SJCRH30 (cell line): Measurements from ENCODE around the gene GDE1. TPM values are rescaled to one million over a fixed set of nuclear protein-coding genes. Genes with fewer than 3 reads are reported as not detected.

Source experiments
- DNase-seq, 2 experiments: peaks; one replicate each; pipeline ENCODE4 v3.0.0-alpha.2; 2015 to 2020
- H3K27ac ChIP-seq: fragments of 250-450 bp; sonication (Bioruptor Pico); 2 replicates; pipeline ENCODE4 v1.5.1; 2020; ENCODE audit warnings: mild to moderate bottlenecking, moderate library complexity
- H3K27me3 ChIP-seq: fragments of 250-450 bp; sonication (Bioruptor Pico); 2 replicates; pipeline ENCODE4 v1.5.1; 2020; ENCODE audit warnings: mild to moderate bottlenecking, moderate library complexity
- H3K36me3 ChIP-seq: fragments of 250-450 bp; sonication (Bioruptor Pico); 2 replicates; pipeline ENCODE4 v1.5.1; 2020; ENCODE audit warnings: mild to moderate bottlenecking, moderate library complexity
- H3K4me1 ChIP-seq: fragments of 250-450 bp; sonication (Bioruptor Pico); 2 replicates; pipeline ENCODE4 v1.5.1; 2020; ENCODE audit warnings: mild to moderate bottlenecking, moderate library complexity
- H3K4me3 ChIP-seq: fragments of 250-450 bp; sonication (Bioruptor Pico); 2 replicates; pipeline ENCODE4 v1.5.1; 2020; ENCODE audit warnings: mild to moderate bottlenecking, moderate library complexity
- H3K9me3 ChIP-seq: fragments of 250-450 bp; sonication (Bioruptor Pico); replicated peaks from 2 replicates; pipeline ENCODE4 v1.5.1; 2020; ENCODE audit warnings: mild to moderate bottlenecking, moderate library complexity
- total RNA-seq: library from RNA; depleted of rRNA; stranded (reverse); fragments of >200 nt; shearing (Covaris generic); gene quantifications from 2 replicates; pipeline ENCODE4 v1.2.3, GENCODE V29; 2014

GDE1 gene
- total RNA-seq, 1 experiment from 2014 or later: 45.3 TPM

DNA sequence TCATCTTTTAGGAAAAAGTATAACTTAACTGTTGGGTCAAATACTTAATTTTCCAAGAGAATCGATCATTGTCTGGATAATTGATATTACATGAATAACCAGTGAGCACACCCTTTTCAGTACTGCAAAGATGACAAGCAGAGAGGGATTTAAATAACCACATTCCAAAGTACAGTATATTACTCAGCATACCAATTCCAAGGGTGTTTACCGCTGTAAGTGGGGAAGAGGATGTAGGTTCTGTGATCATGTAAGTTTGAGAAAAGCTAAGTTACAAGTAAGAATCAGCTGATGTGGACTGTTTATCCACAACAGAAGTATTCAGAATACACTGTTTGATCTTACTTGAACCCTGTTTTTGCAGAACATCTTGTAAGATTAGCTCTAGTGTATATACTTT lies 6.1 kb downstream of the GDE1 start:
- H3K27me3 ChIP-seq: no peaks in the 10 kb centered on the region
- no peaks in the 10 kb centered on the region for H3K4me1 ChIP-seq
- H3K36me3 ChIP-seq: peaks cover 13% of the 10 kb centered on the region
- no peak overlapping the region for H3K4me3 ChIP-seq
- H3K27ac ChIP-seq: no peak overlapping the region
- no peaks in the 10 kb centered on the region for H3K9me3 ChIP-seq
- DNase-seq: no peak

DNA sequence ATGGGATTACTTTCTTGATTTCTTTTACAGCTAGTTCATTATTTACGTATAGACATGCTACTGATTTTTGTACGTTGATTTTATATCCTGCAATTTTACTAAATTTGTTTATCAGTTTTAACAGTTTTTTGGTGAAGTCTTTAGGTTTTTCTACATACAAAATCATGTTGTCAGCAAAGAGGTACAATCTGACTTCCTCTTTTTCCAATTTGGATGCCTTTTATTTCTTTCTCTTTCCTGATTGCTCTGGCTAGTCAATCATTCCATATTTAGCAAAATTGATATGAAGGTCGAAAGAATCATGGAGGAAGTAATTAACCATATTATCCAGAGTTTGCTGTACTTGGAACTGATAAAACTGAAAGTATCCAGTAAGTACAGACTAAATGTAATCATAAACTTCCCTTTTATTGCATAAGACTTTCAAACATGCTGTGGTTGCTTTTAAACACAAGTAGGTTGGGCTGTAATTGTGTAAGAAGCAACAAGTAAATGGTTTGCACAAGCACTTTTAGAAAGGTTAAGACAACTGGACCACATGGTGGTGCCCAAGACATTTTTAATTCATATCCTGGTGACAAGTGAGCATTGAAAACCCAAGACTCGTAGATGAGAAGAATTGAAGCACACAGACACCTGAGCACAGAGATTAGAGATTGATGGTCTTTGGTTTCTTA lies 8.4 kb downstream of the GDE1 start:
- Histone ChIP-seq H3K9me3 (no peaks in the 10 kb centered on the region), H3K4me3 (no peak overlapping the region), H3K27me3 (no peaks in the 10 kb centered on the region), H3K27ac (no peak overlapping the region), H3K4me1 (no peaks in the 10 kb centered on the region), H3K36me3 (peaks cover 21% of the 10 kb centered on the region)
- no peak for DNase-seq

DNA sequence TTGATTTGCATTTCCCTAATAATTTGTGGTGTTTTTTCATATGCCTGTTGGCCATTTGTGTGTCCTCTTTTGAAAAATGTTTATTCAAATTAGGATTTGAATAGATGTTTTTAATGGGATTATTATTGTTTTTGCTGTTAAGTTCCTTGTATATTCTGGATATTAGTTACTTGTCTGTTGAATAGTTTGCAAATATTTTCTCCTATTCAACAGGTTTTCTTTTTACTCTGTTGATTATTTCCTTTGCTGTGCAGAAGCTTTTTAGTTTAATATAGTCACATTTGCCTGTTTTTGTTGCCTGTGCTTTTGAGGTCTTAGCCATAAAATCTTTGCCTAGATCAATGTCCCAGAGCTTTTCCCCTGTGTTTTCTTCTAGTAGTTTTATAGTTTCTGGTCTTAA lies 9.6 kb downstream of the GDE1 start:
- Histone ChIP-seq H3K27ac (no peak overlapping the region), H3K27me3 (no peaks in the 10 kb centered on the region), H3K4me3 (no peak overlapping the region), H3K9me3 (no peaks in the 10 kb centered on the region), H3K36me3 (peaks cover 21% of the 10 kb centered on the region), H3K4me1 (no peaks in the 10 kb centered on the region)
- DNase-seq: no peak

DNA sequence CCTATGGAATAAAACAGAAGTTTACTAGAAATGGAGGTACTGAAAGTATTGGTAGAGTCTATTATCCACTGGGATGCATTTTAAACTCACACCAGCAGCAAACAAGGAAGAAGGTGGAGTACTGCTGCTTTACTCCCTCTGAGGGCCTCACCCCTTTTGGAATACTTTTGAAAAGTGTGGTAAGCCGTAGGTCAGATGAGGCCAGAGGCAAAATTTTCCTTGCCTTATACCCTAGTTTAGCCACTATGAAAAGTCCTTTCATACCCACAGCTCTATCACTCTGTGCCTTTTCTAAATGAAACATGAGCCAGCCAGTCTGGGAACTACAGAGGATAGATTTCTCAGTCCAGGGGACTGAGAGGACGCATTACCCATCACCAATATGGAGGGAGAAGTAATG lies 14.0 kb downstream of the GDE1 start:
- no peak overlapping the region for H3K4me3 ChIP-seq
- no peak overlapping the region for H3K27ac ChIP-seq
- no peaks in the 10 kb centered on the region for H3K27me3 ChIP-seq
- no peaks in the 10 kb centered on the region for H3K4me1 ChIP-seq
- DNase-seq: no peak
- no peaks in the 10 kb centered on the region for H3K9me3 ChIP-seq
- peaks cover 22% of the 10 kb centered on the region for H3K36me3 ChIP-seq

DNA sequence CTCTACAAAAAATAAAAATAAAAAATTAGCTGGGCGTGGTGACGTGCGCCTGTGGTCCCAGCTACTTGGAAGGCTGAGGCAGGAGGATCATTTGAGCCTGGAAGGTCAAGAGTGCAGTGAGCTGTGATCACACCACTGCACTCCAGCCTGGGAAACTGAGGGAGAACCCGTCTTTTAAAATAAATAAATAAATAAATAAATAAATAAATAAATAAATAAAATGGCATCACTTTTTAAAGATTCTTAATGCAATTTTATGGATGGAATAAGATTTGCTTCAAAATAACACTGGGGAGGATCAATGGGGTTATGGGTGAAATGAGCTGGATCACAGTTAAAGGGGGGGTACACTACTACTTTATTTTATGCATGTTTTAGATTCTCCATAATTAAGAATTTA lies 14.9 kb downstream of the GDE1 start:
- H3K27me3 ChIP-seq: no peaks in the 10 kb centered on the region
- no peaks in the 10 kb centered on the region for H3K9me3 ChIP-seq
- peaks cover 30% of the 10 kb centered on the region for H3K36me3 ChIP-seq
- H3K27ac ChIP-seq: no peak overlapping the region
- no peak for DNase-seq
- H3K4me3 ChIP-seq: no peak overlapping the region
- H3K4me1 ChIP-seq: no peaks in the 10 kb centered on the region

DNA sequence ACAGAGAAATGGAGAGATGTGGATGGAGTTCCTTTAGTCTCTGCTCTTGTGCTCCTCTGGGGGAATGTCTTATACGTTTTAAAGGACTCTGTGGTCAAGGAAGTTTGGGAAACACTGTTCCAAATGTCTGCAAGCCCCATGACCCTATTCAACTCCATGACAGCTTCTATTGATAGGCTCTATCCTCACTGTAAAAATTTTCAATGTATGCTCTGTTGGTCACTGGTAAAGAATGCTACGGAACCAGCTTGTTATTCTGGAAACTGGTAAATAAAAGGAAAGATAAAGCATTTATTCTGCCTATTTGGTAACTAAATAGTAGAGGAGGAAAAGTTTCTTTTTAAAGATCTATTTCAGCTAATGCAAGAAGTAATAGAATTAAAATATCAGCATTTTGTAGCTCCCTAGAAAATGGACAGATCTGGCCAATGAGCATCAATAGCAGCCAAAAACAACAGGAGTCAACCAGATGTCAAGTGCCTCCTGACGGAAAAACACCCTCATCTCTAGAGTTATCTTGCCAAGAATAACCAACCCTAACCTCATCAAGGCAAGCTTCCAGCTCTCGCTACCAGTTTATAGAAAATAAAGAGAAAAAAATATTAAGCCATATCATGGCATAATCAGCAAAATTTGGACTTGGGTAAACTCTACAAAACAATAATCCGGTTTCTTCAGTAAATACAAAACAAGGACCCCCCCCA lies 16.1 kb downstream of the GDE1 start:
- no peaks in the 10 kb centered on the region for H3K9me3 ChIP-seq
- H3K27me3 ChIP-seq: no peaks in the 10 kb centered on the region
- H3K27ac ChIP-seq: no peak overlapping the region
- peaks cover 33% of the 10 kb centered on the region for H3K36me3 ChIP-seq
- no peak overlapping the region for H3K4me3 ChIP-seq
- no peaks in the 10 kb centered on the region for H3K4me1 ChIP-seq
- DNase-seq: no peak

DNA sequence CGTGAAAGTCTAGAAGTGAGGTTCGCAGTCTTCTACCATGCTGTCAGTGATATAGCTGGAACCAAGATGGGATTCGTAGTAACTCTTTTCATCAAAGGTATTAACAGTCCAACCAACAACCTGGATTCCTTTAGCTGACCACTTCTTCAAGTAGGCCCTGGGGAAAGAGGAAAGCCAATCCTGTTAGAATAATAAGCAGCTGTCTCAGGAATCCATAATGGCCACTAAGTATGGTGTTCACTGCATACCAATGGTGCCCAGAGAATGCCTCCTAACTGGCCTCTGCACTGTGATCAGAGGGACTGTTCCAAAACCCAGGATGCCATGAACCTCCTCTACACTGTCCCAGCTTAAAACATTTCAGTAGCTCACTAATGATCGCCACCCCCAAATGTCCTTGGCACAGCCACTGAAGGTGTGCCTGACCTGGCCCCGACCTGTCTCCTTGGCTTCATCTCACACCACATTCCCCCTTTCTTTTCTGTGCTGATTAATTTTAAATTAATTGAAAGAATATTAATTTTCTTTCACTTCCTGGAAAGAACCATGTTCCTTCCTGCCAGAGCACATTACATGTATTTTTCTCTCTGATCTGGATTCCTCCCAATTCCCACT lies 18.3 kb downstream of the GDE1 start:
- Histone ChIP-seq H3K27me3 (no peaks in the 10 kb centered on the region), H3K36me3 (peaks cover 26% of the 10 kb centered on the region), H3K27ac (no peak overlapping the region)

DNA sequence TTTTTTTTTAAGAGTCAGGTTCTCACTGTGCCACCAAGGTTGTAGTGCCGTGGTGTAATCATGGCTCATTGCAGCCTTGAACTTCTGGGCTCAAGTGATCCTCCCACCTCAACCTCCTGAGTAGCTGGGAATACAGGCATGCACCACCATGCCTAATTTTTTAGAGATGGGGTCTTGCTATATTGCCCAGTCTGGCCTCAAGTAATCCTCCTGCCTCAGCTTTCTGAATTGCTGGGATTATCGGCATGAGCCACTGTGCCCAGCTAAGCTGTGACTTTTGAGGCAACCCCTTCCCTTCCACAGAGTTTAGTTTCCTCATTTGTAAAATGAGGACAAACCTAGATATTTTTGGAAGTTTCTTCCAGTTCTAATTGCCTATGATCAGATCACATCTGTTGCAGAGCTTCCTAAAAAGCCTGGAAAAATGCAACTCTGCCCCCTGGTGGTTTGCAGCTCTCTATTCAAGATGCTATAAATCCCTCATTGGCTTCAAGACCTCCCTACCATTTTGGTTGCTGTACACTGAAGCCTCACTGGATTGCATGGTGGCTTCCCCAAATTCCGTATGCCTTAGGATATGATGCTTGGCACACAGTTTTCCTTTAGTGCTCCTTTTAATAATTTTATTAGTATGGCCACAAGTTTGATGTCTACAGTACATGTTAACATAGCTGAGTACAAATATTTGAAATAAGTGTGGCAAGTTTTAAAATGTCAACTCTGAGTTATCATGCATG lies 19.3 kb downstream of the GDE1 start:
- DNase-seq: peak; percentile 67 to 82
- no peak overlapping the region for H3K27ac ChIP-seq
- no peaks in the 10 kb centered on the region for H3K9me3 ChIP-seq
- peaks cover 25% of the 10 kb centered on the region for H3K36me3 ChIP-seq
- no peak overlapping the region for H3K4me3 ChIP-seq
- no peaks in the 10 kb centered on the region for H3K27me3 ChIP-seq
- no peaks in the 10 kb centered on the region for H3K4me1 ChIP-seq

More for the DNA sequence above, 18.3 kb downstream of the GDE1 start:
- Histone ChIP-seq H3K4me3 (no peak overlapping the region), H3K9me3 (no peaks in the 10 kb centered on the region), H3K4me1 (no peaks in the 10 kb centered on the region)
- no peak for DNase-seq

DNA sequence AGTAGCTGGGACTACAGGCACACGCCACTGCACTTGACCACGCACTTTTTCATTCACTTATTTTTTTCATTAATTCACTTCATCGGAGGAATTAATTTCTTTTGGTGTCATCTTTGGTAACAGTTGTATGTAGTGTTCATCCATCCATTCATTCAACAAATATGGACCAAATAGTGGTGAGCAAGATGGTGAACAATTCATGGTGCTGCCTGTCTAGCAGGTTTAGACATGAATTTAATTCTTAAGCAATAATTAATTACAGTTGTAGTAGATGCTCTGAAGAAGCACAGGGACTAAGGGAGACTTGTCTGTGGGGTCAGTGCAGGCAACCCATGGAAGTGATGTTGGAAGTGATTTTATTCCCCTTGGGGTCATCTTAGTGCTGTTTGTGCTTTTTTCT lies 22.4 kb downstream of the GDE1 start:
- DNase-seq: no peak
- peaks cover 15% of the 10 kb centered on the region for H3K36me3 ChIP-seq
- H3K27ac ChIP-seq: no peak overlapping the region
- no peaks in the 10 kb centered on the region for H3K4me1 ChIP-seq
- no peak overlapping the region for H3K4me3 ChIP-seq
- no peaks in the 10 kb centered on the region for H3K27me3 ChIP-seq
- no peaks in the 10 kb centered on the region for H3K9me3 ChIP-seq

DNA sequence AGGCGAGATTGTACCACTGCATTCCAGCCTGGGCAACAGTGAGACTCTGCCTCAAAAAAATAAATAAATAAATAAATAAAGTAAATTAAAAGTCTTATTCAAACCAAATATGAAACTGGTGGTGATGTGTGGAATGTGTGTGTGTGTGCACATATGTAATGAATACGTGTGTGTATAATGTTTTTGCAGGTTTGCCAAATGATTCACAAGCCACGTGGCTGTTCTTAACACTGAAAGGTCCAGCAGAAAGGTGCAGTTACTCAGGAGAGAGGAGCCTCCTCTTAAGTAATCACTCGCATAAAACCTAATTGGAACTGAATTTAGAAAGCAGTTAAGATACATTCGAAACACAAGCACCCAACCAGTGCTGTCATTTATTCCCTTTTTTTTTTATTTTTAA lies 22.9 kb downstream of the GDE1 start:
- Histone ChIP-seq H3K36me3 (peaks cover 15% of the 10 kb centered on the region), H3K4me3 (no peak overlapping the region)
- DNase-seq: no peak

DNA sequence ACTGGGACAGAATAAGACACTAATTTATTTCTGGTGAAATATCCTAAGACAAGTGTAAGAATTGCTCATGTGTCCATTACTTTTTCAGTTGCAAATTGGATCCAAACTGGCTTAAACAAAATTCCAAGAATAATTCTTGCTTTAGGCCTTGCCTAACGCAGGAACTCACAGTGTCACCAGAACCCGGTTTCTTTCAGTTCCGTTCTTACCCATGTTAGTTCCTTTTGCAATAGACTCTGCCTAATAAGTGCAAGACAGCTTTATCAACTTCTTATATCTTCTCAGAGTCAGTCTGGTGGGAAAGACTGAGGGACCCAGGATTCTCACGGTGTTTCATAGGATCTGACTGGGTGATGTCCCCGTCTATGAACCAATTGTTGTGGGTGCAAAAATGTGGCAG lies 24.7 kb downstream of the GDE1 start:
- H3K27me3 ChIP-seq: no peaks in the 10 kb centered on the region
- DNase-seq: no peak
- no peaks in the 10 kb centered on the region for H3K4me1 ChIP-seq
- no peaks in the 10 kb centered on the region for H3K9me3 ChIP-seq
- no peak overlapping the region for H3K27ac ChIP-seq
- peaks cover 5% of the 10 kb centered on the region; the same call in 1 of the 2 replicates for H3K36me3 ChIP-seq
- no peak overlapping the region for H3K4me3 ChIP-seq

More for the DNA sequence above, 22.9 kb downstream of the GDE1 start:
- Histone ChIP-seq H3K4me1 (no peaks in the 10 kb centered on the region), H3K9me3 (no peaks in the 10 kb centered on the region), H3K27me3 (no peaks in the 10 kb centered on the region), H3K27ac (no peak overlapping the region)

DNA sequence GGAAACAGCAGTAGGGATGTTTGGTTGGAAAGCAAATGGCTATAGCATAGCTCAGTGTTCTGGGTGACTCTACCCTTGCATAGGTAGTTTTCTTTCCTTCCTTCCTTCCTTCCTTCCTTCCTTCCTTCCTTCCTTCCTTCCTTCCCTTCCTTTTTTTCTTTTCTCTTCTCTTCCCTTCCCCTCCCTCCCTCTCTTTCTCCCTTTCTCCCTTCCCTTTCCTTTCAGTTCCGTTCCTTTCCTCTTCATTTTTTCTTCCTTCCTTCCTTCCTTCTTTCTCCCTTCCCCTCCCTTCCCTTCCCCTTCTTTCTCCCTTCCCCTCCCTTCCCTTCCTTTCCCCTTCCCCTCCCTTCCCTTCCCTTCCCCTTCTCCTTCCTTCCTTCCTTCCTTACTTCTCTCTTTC lies 31.3 kb downstream of the GDE1 start:
- no peak for DNase-seq
- H3K36me3 ChIP-seq: no peaks in the 10 kb centered on the region
- no peaks in the 10 kb centered on the region for H3K27me3 ChIP-seq
- no peaks in the 10 kb centered on the region for H3K9me3 ChIP-seq
- no peak overlapping the region for H3K27ac ChIP-seq
- no peaks in the 10 kb centered on the region for H3K4me1 ChIP-seq
- no peak overlapping the region for H3K4me3 ChIP-seq

DNA sequence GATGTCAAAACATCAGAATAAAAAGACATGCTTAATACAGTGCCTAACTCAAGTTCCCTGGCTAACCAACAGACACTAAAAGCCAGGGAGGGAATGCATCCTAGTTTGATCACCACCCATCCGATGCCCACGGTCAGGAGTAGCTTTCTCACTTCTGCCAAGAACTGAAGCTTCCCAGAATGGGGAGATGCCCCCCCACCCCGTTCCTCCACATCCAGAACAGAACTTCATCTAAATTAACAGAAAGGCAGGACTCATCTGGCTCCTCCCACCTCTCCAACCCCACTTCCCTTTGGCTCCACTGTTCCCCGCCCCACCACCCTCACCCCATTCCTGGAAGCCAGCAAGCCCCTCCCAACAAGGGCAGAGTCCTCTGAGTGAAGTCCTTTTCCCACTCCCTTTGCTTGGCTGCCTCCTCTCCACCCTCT lies 33.7 kb downstream of the GDE1 start:
- Histone ChIP-seq H3K27me3 (no peaks in the 10 kb centered on the region), H3K4me1 (no peaks in the 10 kb centered on the region), H3K9me3 (no peaks in the 10 kb centered on the region), H3K27ac (no peak overlapping the region), H3K4me3 (no peak overlapping the region), H3K36me3 (no peaks in the 10 kb centered on the region)
- no peak for DNase-seq

DNA sequence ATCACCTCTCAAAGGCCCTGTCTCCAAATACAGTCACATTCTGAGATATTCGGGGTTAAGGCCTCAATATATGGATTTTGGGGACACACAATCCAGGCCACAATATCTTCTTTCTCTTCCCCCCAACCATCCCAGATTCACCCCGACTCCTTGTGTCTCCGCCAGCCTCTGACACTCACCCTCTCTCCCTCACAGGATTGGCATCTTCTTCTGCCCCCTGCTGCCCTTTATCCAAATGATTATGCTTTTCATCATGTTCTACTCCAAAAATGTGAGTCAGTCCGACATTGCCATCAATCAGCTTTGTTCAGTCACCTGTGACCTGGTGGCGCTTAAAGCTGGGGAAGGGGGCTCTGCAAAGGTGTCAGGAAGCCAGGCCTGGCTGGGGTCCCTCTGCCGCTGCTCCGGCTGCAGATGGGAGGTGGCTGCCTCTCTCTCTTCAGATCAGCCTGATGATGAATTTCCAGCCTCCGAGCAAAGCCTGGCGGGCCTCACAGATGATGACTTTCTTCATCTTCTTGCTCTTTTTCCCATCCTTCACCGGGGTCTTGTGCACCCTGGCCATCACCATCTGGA lies 35.1 kb downstream of the GDE1 start:
- H3K36me3 ChIP-seq: no peaks in the 10 kb centered on the region
- no peaks in the 10 kb centered on the region for H3K27me3 ChIP-seq
- H3K27ac ChIP-seq: no peak overlapping the region
- H3K4me1 ChIP-seq: no peaks in the 10 kb centered on the region
- H3K9me3 ChIP-seq: no peaks in the 10 kb centered on the region
- no peak for DNase-seq
- no peak overlapping the region for H3K4me3 ChIP-seq

DNA sequence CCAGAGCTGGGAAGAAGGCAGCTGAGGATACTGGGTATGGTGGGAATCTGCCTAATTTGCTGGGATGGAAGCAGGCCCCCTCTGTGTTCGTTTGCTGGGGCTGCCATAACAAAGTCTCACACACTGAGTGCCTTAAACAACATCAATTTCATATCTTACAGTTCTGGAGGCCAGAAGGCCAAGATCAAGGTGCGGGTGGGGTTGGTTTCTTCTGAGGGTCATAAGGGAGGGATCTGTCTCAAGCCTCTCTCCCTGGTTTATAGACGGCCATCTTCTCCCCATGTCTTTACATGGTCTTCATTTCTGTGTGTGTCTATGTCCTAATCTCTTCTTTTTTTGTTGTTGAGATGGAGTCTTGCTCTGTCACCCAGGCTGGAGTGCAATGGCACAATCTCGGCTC lies 35.8 kb downstream of the GDE1 start:
- no peaks in the 10 kb centered on the region for H3K36me3 ChIP-seq
- no peaks in the 10 kb centered on the region for H3K27me3 ChIP-seq
- no peaks in the 10 kb centered on the region for H3K9me3 ChIP-seq
- H3K27ac ChIP-seq: no peak overlapping the region
- no peak overlapping the region for H3K4me3 ChIP-seq
- no peak for DNase-seq
- H3K4me1 ChIP-seq: no peaks in the 10 kb centered on the region
